ENCODE measurements around the gene IRS2. TPM values are rescaled to one million over a fixed set of nuclear protein-coding genes. Genes with fewer than 3 reads are reported as not detected.

Gene IRS2
- total and polyA plus RNA-seq, 2 of the 8 experiments (the other 6 are each of a cell fraction or from before 2014, with no cell fraction given) = 2.6 to 17.0 TPM

DNA sequence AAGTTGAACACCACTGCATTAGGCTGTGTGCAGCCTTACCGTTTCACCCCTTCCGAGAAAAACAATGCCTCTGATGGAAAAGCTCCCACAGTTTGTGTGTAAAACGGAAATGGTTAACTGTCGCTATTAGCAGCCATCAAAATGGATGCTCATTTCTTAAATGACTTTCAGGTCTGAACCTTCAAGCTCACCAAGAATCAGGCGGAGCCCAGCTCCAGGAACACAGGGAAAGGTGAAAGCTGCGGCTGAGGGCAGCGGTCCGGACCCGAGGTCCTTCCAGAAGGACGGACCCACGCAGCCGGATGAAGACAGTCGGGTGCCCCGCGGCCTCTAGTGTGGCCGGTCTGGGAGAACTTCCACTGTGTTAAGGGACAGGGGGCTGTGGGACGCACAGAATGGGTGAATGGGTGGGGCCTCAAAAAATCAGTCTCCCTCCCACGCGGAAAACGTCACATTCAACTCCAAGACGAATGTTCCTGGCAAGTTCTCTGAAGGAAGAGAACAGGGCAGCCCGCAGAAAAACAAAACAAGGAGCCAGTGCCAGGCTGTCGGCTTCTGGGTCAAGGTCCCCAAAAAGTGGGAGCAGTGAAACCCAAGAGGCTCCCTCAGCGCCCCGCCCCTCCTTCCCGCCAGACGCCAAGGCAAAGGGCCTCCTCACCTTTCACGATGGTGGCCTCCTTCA lies 4.9 kb downstream of the IRS2 start:
- no peak overlapping the region for H2BK5ac ChIP-seq (ENCODE audit: low read depth, low read length)
- no peak for TF ChIP-seq PHF8 (conservative IDR thresholded peaks at IDR 0.05; ENCODE audit: low read depth, low read length)
- no peak for TF ChIP-seq KDM4A (IDR thresholded peaks at IDR 0.05; ENCODE audit: low read depth, low read length, severe bottlenecking)
- TF ChIP-seq FOSL1 (IDR thresholded peaks at IDR 0.05; ENCODE audit: insufficient read depth, low read depth, low read length) = no peak
- TF ChIP-seq TEAD4 (IDR thresholded peaks at IDR 0.05; ENCODE audit: low read depth, low read length) = no peak
- TF ChIP-seq TAF1 (IDR thresholded peaks at IDR 0.05; ENCODE audit: low read depth, low read length) = no peak
- no peak for TF ChIP-seq BRCA1 (IDR thresholded peaks at IDR 0.05; ENCODE audit: low read depth, low read length)
- TF ChIP-seq CREB1 (IDR thresholded peaks at IDR 0.05) = no peak
- TF ChIP-seq, protein P1, sequence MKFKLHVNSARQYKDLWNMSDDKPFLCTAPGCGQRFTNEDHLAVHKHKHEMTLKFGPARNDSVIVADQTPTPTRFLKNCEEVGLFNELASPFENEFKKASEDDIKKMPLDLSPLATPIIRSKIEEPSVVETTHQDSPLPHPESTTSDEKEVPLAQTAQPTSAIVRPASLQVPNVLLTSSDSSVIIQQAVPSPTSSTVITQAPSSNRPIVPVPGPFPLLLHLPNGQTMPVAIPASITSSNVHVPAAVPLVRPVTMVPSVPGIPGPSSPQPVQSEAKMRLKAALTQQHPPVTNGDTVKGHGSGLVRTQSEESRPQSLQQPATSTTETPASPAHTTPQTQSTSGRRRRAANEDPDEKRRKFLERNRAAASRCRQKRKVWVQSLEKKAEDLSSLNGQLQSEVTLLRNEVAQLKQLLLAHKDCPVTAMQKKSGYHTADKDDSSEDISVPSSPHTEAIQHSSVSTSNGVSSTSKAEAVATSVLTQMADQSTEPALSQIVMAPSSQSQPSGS (IDR thresholded peaks at IDR 0.05; ENCODE audit: low read length) = no peak
- no peak for TF ChIP-seq RFX5 (IDR thresholded peaks at IDR 0.05; ENCODE audit: borderline replicate concordance, low read depth, low read length)
- no peak for TF ChIP-seq RBBP5 (IDR thresholded peaks at IDR 0.05; ENCODE audit: borderline replicate concordance, low read depth, low read length)
- TF ChIP-seq ASH2L (IDR thresholded peaks at IDR 0.05; ENCODE audit: low read length) = no peak
- no peak for TF ChIP-seq EGR1 (IDR thresholded peaks at IDR 0.05; ENCODE audit: borderline replicate concordance, low read depth, low read length)

More for the DNA sequence above, 4.9 kb downstream of the IRS2 start:
- no peak for DNase-seq (ENCODE audit: low read depth in 1 of 2, low spot score in 2 of 2)
- Histone ChIP-seq H3K79me2 (ENCODE audit: control insufficient read depth in 1 of 2, insufficient read depth in 2 of 2, low read length in 2 of 2) (peaks cover 15 to 61% of the 10 kb centered on the region in 2 experiments), H3K56ac (replicated peaks; ENCODE audit: insufficient read length, low read depth, low read length) (no peak overlapping the region), H3K9me3 (ENCODE audit: insufficient read depth in 2 of 2, low read depth in 1 of 2, low read length in 1 of 2) (no peaks in the 10 kb centered on the region), H3K4me1 (replicated peaks in 1 of 4; ENCODE audit: control insufficient read depth in 3 of 4, insufficient read depth in 4 of 4, low read length in 3 of 4) (peaks cover 3 to 26% (median 10%) of the 10 kb centered on the region in 4 experiments), H3K79me1 (ENCODE audit: low read depth, low read length) (peaks cover 7% of the 10 kb centered on the region), H3K4me3 (ENCODE audit: extremely low read depth in 1 of 4, insufficient read depth in 2 of 4, low read depth in 3 of 4, low read length in 4 of 4) (peak overlapping the region in 1 of 4 experiments; percentile 39; a peak in 5 of 8 replicates), H3K27me3 (replicated peaks in 1 of 4; ENCODE audit: control insufficient read depth in 3 of 4, extremely low read depth in 1 of 4, insufficient read depth in 3 of 4, low read length in 3 of 4) (no peaks in the 10 kb centered on the region; a peak in 2 of 7 replicates), H2BK20ac (ENCODE audit: low read length) (no peak overlapping the region), H3K23me2 (ENCODE audit: low read depth, low read length) (peaks cover 16% of the 10 kb centered on the region), H3K14ac (ENCODE audit: insufficient read length) (no peak overlapping the region), H2BK12ac (ENCODE audit: low read depth, low read length) (no peak overlapping the region), H4K8ac (ENCODE audit: extremely low read depth, insufficient read depth, low read length) (0 out of 2 replicates have a peak overlapping the region, but pooled peaks have one; percentile 18), H2BK15ac (ENCODE audit: low read length) (no peak overlapping the region), H3K4me2 (ENCODE audit: insufficient read depth in 1 of 2, low read depth in 2 of 2, low read length in 2 of 2) (peak overlapping the region; percentile 55 to 70), H3K36me3 (ENCODE audit: control insufficient read depth in 2 of 4, insufficient read depth in 4 of 4, low read length in 3 of 4) (peaks cover 0 to 29% (median 11%) of the 10 kb centered on the region in 4 experiments; a peak in 4 of 8 replicates), H3K23ac (ENCODE audit: insufficient read length) (no peak overlapping the region), H4K5ac (ENCODE audit: insufficient read length, low read depth, low read length) (no peak overlapping the region), H4K91ac (replicated peaks; ENCODE audit: insufficient read length, low read length) (no peak overlapping the region), H2BK120ac (replicated peaks; ENCODE audit: low read depth, low read length) (no peak overlapping the region), H2AK5ac (ENCODE audit: low read depth, low read length) (no peak overlapping the region), H2AFZ (ENCODE audit: low read length) (no peak overlapping the region), H3K4ac (replicated peaks; ENCODE audit: insufficient read length, low read depth, low read length) (no peak overlapping the region), H3K18ac (ENCODE audit: extremely low read depth, low read length) (no peak overlapping the region), H3K9ac (replicated peaks in 1 of 4; ENCODE audit: extremely low read depth in 1 of 4, low read depth in 3 of 4, low read length in 3 of 4) (no peak overlapping the region), H3K27ac (ENCODE audit: low read depth, low read length) (no peak overlapping the region), H4K20me1 (replicated peaks in 1 of 2; ENCODE audit: control insufficient read depth in 1 of 2, insufficient read depth in 2 of 2, low read length in 2 of 2) (peaks cover 13 to 20% of the 10 kb centered on the region in 2 experiments)
- ChIA-PET CTCF (ENCODE audit: partially characterized antibody) (interaction anchor here (1.0 to 1.4 kb wide), 3 partner anchors 36 to 158 kb away, joined by 3 to 6 read pairs (median 3); no protein-coding TSS in a partner anchor), POLR2A (ENCODE audit: partially characterized antibody) (no interaction called here)
- 94% methylated on average over 24 of the region's 28 CpGs; no CpG with 5 or more reads in 1 of the 2 experiments for WGBS, 2 experiments (ENCODE audit: extremely low coverage in 1 of 2, insufficient coverage in 1 of 2, insufficient read length in 1 of 2, insufficient replicate concordance in 2 of 2, low coverage in 1 of 2, low lambda C conversion rate in 2 of 2, missing lambda C conversion rate in 1 of 2)
- FAIRE-seq = no peak

All from H1 (cell line).